Colonic mucosa (tissue), 4 donors: ENCODE data around the gene SPRY2. TPM values are rescaled to one million over a fixed set of nuclear protein-coding genes. Genes with fewer than 3 reads are reported as not detected.

Experiments
- DNase-seq: peaks from one replicate; pipeline ENCODE4 v3.0.0-alpha.2; 2020
- H3K27ac ChIP-seq: fragments of 200-600 bp; one replicate; pipeline ENCODE4 v1.8.0; 2021
- H3K27me3 ChIP-seq: fragments of 200-600 bp; one replicate; pipeline ENCODE4 v1.8.0; 2021
- H3K36me3 ChIP-seq: fragments of 200-600 bp; one replicate; pipeline ENCODE4 v1.8.0; 2021
- H3K4me1 ChIP-seq: fragments of 200-600 bp; one replicate; pipeline ENCODE4 v1.8.0; 2021; ENCODE audit warnings: mild to moderate bottlenecking
- H3K4me3 ChIP-seq: fragments of 200-600 bp; one replicate; pipeline ENCODE4 v1.8.0; 2021
- H3K9ac ChIP-seq, 2 donors: one replicate each; pipeline ENCODE4 v1.7.0; 2013; ENCODE audit warnings: control low read depth in 2 of 2, low read depth in 2 of 2, low read length in 2 of 2
- H3K9me3 ChIP-seq: fragments of 200-600 bp; one replicate; pipeline ENCODE4 v1.8.0; 2021
- CTCF ChIP-seq: fragments of 200-600 bp; IDR thresholded peaks from one replicate; pipeline ENCODE4 v1.8.0; 2022; ENCODE audit warnings: antibody characterized with exemption, mild to moderate bottlenecking
- intact Hi-C: fragments of 100-400 bp; cut with DNase I; formaldehyde crosslinking; loops from one replicate; pipeline ENCODE4 v1.14.1; 2022
- total RNA-seq, 2 donors: library from RNA; stranded (reverse); fragmentation: NEBNext Ultra II Directional in 1 of 2; extraction: Animal tissue kit (Norgen Biotek cat#: 25700) in 1 of 2; gene quantifications; one replicate each; pipeline ENCODE4 v1.2.1, GENCODE V29; 2021
- donor health status: healthy.
- donor health status: DM: no; HTN: no; CAD: no.
- donor health status: DM: no; HTN: no; CAD: no.

SPRY2 gene
- total RNA-seq, 2 donors from 2014 or later: 27.9 to 83.3 TPM

GRCh38 chr13:80371840-80372509, 31.0 kb upstream of the SPRY2 start:
- TF ChIP-seq CTCF: no peak
- H3K9ac ChIP-seq: no peak overlapping the region
- H3K27ac ChIP-seq: no peak overlapping the region
- H3K36me3 ChIP-seq: no peaks in the 10 kb centered on the region
- H3K4me1 ChIP-seq: no peaks in the 10 kb centered on the region
- DNase-seq: no peak
- no peaks in the 10 kb centered on the region for H3K9me3 ChIP-seq
- H3K4me3 ChIP-seq: no peak overlapping the region
- no peaks in the 10 kb centered on the region for H3K27me3 ChIP-seq
- intact Hi-C loops: no loop called here

- Histone ChIP-seq H3K4me3 (no peak overlapping the region), H3K9ac (no peak overlapping the region), H3K27ac (no peak overlapping the region), H3K36me3 (no peaks in the 10 kb centered on the region), H3K4me1 (no peaks in the 10 kb centered on the region), H3K9me3 (no peaks in the 10 kb centered on the region), H3K27me3 (no peaks in the 10 kb centered on the region)
- no peak for DNase-seq
- intact Hi-C loops: loop anchor here (5.0 kb wide), 1 partner anchor 595 kb away; no protein-coding TSS in a partner anchor
- no peak for TF ChIP-seq CTCF
Measured at GRCh38 chr13:80367473-80367872, 26.5 kb upstream of the SPRY2 start.

GRCh38 chr13:80363890-80364503, 23.1 kb upstream of the SPRY2 start:
- Histone ChIP-seq H3K9ac (no peak overlapping the region), H3K4me3 (no peak overlapping the region), H3K36me3 (no peaks in the 10 kb centered on the region), H3K27me3 (no peaks in the 10 kb centered on the region), H3K9me3 (no peaks in the 10 kb centered on the region), H3K27ac (no peak overlapping the region), H3K4me1 (peaks cover 5% of the 10 kb centered on the region)
- DNase-seq: no peak
- intact Hi-C loops: loop anchor here (5.0 kb wide), 1 partner anchor 687 kb away; no protein-coding TSS in a partner anchor
- peak; percentile 79 for TF ChIP-seq CTCF

GRCh38 chr13:80362481-80362880, 21.6 kb upstream of the SPRY2 start:
- H3K27me3 ChIP-seq: no peaks in the 10 kb centered on the region
- H3K9me3 ChIP-seq: no peaks in the 10 kb centered on the region
- no peak overlapping the region for H3K4me3 ChIP-seq
- no peak for TF ChIP-seq CTCF
- H3K27ac ChIP-seq: peak overlapping the region; percentile 47
- intact Hi-C loops: loop anchor here (5.0 kb wide), 1 partner anchor 685 kb away; no protein-coding TSS in a partner anchor
- DNase-seq: peak; percentile 37
- H3K4me1 ChIP-seq: peaks cover 5% of the 10 kb centered on the region
- no peak overlapping the region for H3K9ac ChIP-seq
- H3K36me3 ChIP-seq: no peaks in the 10 kb centered on the region

- H3K36me3 ChIP-seq: no peaks in the 10 kb centered on the region
- no peak overlapping the region for H3K9ac ChIP-seq
Measured at GRCh38 chr13:80361883-80362327, 21.0 kb upstream of the SPRY2 start.

More at GRCh38 chr13:80361883-80362327, 21.0 kb upstream of the SPRY2 start:
- Histone ChIP-seq H3K9me3 (no peaks in the 10 kb centered on the region), H3K4me1 (peaks cover 5% of the 10 kb centered on the region), H3K27me3 (no peaks in the 10 kb centered on the region), H3K27ac (peak overlapping the region; percentile 47), H3K4me3 (no peak overlapping the region)
- intact Hi-C loops: loop anchor here (5.0 kb wide), 1 partner anchor 685 kb away; no protein-coding TSS in a partner anchor
- no peak for TF ChIP-seq CTCF
- DNase-seq: peak; percentile 30
